Stimulated activated CD4-positive, alpha-beta T cell treated with anti-CD3 and anti-CD28 coated beads, Interleukin-12 subunit alpha, Interleukin-12 subunit beta, amount 100 ng/mL, for 4 hours (primary cell): ENCODE data around the gene MESP2.

ENCODE experiments used
- DNase-seq: peaks from one replicate; pipeline ENCODE4 v3.0.0-alpha.2; 2020

MESP2 gene

GRCh38 chr15:89822611-89822950, 46.4 kb downstream of the MESP2 start:
- no peak for DNase-seq

- DNase-seq: no peak
Observed at GRCh38 chr15:89822951-89823711, 47.0 kb downstream of the MESP2 start.

GRCh38 chr15:89823836-89824606, 47.9 kb downstream of the MESP2 start:
- DNase-seq: no peak

- DNase-seq: no peak
Observed at GRCh38 chr15:89824607-89824867, 48.4 kb downstream of the MESP2 start.

GRCh38 chr15:89825271-89825940, 49.3 kb downstream of the MESP2 start:
- DNase-seq: no peak

GRCh38 chr15:89826671-89827655, 50.8 kb downstream of the MESP2 start:
- no peak for DNase-seq

GRCh38 chr15:89827829-89828228, 51.7 kb downstream of the MESP2 start:
- no peak for DNase-seq
